Activated naive CD4-positive, alpha-beta T cell treated with anti-CD3 and anti-CD28 coated beads, Interleukin-2, amount 50 U/mL, for 72 hours (primary cell): ENCODE measurements around the gene SH3PXD2B. TPM values are rescaled to one million over a fixed set of nuclear protein-coding genes. Genes with fewer than 3 reads are reported as not detected.
A peak's percentile ranks its signal among the peaks of the same experiment; 100 is the strongest.
"Not testable (repeated sequence)": the region's sequence is repeated elsewhere in the genome, so short reads cannot be mapped to it uniquely, and the experiment has no call there.

Experiments used
- ATAC-seq, 2 donors: fragments of 150-1000 bp; cut with Tn5 transposase; 2 replicates each; pipeline ENCODE4 v1.10.0; 2021; ENCODE audit warnings: mild to moderate bottlenecking in 2 of 2, moderate library complexity in 2 of 2
- DNase-seq, 2 donors: peaks; one replicate each; pipeline ENCODE4 v3.0.0; 2021 to 2022; ENCODE audit warnings: low spot score in 2 of 2
- H3K27ac Mint-ChIP-seq, 2 donors: one replicate each; pipeline ENCODE4 v1.8.0; 2022; ENCODE audit warnings: mild to moderate bottlenecking in 2 of 2, mixed read lengths in 2 of 2
- H3K36me3 Mint-ChIP-seq, 2 donors: one replicate each; pipeline ENCODE4 v1.8.0; 2022; ENCODE audit warnings: mixed read lengths in 2 of 2
- H3K9me3 Mint-ChIP-seq, 2 donors: one replicate each; pipeline ENCODE4 v1.8.0; 2022; ENCODE audit warnings: mixed read lengths in 2 of 2
- total RNA-seq, 2 donors: library from RNA; stranded (reverse); gene quantifications; one replicate each; pipeline ENCODE4 v1.2.3, GENCODE V29; 2022

Gene SH3PXD2B
- total RNA-seq, 2 donors from 2014 or later: 0.09 to 0.64 TPM

DNA sequence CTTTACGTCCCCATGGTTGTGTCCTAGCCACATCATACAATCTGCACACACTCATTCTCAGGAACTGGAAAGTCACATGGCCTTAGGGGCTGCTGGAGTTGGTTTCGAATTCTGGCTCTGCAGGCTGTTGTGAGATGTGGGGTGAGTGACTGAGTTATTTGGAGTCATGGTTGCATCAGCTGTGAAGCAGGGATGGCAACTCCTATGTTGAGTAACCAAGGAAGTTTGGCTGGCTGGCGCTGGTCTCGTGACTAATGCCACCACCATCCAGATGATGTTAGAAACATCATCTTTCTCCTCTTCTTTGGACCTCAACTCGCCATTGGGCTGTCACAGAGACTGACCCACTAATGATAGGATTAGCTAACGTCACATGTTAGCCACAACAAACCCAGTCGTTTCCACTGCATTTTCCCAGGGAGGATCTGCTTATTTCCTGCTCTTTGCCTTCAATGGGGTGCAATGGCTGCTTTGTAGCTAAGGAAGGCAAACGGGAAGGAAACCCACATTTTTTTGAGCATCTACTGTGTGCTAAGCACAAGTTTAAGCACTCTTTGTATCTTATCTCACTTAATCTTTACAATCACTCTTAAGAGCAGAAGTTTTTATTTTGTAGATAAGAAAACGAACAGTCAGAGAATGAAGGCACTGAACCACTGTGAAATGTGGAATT is 92.6 kb downstream of the SH3PXD2B start:
- ATAC-seq (peak; percentile 91 to 97), DNase-seq (peak; percentile 51 to 69)
- H3K9me3 Mint-ChIP-seq: peaks cover 0 to 11% of the 10 kb centered on the region in 2 donors
- peak overlapping the region; percentile 36 to 95 for H3K27ac Mint-ChIP-seq
- H3K36me3 Mint-ChIP-seq: peaks cover 0 to 17% of the 10 kb centered on the region in 2 donors

GRCh38 chr5:172358345-172358744 is 96.0 kb downstream of the SH3PXD2B start:
- no peak for ATAC-seq
- Mint-ChIP-seq H3K9me3 (peaks cover 0 to 11% of the 10 kb centered on the region in 2 donors), H3K27ac (no peak overlapping the region), H3K36me3 (peaks cover 0 to 13% of the 10 kb centered on the region in 2 donors)
- no peak for DNase-seq

GRCh38 chr5:172356527-172356926 is 97.8 kb downstream of the SH3PXD2B start:
- DNase-seq (no peak), ATAC-seq (no peak)
- peaks cover 0 to 3% of the 10 kb centered on the region in 2 donors for H3K9me3 Mint-ChIP-seq
- H3K27ac Mint-ChIP-seq: no peak overlapping the region
- peaks cover 0 to 3% of the 10 kb centered on the region in 2 donors for H3K36me3 Mint-ChIP-seq

DNA sequence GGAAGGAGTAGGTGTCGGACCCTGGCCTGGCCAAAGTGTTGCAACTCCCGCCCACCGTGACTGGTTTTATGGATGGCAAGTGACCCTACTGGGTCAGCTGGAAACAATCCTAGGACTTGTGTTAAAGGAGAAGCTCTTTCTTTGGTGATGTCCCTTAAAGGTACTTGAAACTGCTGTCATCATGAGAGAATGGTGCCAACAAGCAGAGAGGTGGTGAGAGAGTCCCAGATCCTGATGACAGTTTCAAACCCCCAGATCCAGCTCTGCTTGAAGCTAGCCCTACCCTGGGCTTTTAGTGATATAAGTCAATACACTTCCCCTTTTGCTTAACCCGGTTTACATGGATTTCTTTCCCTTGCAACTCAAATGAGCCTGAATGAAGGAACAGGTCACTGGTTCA is 98.3 kb downstream of the SH3PXD2B start:
- no peaks in the 10 kb centered on the region for H3K36me3 Mint-ChIP-seq
- DNase-seq (no peak), ATAC-seq (no peak)
- no peak overlapping the region for H3K27ac Mint-ChIP-seq
- H3K9me3 Mint-ChIP-seq: no peaks in the 10 kb centered on the region

- H3K9me3 Mint-ChIP-seq: no peaks in the 10 kb centered on the region
- ATAC-seq: no peak
- no peak overlapping the region for H3K27ac Mint-ChIP-seq
- H3K36me3 Mint-ChIP-seq: no peaks in the 10 kb centered on the region
- no peak for DNase-seq
Measured at GRCh38 chr5:172353846-172354245, 100.5 kb downstream of the SH3PXD2B start.

DNA sequence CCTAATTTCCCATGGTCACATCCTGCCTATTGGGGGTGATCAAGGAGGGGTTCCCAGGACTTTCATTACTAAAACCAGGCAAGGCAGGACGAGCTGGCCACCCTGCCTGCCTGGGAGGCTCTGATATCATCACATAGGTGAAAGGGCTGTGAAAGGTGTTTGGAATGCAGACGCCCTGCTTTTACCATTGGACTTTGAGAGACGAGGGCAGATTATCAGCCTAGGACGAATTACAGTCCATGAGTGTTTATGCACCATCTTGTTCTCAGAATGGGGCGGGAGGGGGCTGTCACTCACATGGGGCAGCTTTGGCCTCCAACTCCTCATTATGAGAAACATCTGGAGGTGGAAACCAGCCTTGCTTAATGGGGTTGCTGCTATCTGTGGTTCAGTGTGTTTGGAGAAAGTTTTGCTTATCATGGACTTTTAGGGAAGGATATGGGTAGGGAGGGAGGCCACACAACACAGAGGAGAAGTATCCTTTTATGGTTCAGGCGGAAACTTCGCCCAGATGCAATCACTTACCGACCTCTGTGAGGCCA is 101.0 kb downstream of the SH3PXD2B start:
- H3K27ac Mint-ChIP-seq: no peak overlapping the region
- DNase-seq (no peak), ATAC-seq (no peak)
- H3K36me3 Mint-ChIP-seq: no peaks in the 10 kb centered on the region
- no peaks in the 10 kb centered on the region for H3K9me3 Mint-ChIP-seq

- H3K36me3 Mint-ChIP-seq, DNase-seq, ATAC-seq, H3K27ac Mint-ChIP-seq, H3K9me3 Mint-ChIP-seq: not testable (repeated sequence)
Measured at GRCh38 chr5:172352526-172352925, 101.8 kb downstream of the SH3PXD2B start.

DNA sequence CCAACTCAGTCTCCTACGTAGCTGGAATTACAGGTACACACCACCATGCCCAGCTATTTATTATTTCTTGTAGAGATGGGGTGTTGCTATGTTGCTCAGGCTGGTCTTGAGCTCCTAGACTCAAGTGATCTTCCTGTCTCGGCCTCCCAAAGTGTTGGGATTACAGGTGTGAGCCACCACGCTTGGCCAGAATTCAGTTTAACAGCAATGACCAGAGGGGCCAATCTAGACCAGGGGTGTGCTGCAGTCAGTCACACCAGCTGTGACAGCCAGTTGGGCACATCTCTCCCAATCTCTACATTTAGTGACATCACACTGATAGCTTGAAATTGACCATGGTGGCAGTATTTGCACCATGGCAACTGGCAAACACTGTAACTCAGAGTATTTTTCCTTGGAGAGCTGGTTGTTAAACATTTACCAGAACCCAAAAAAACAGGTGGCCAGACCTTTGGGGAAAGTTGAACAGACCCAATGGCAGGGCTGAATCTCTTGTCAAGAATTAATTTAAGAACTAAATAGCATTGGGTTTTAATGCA is 103.0 kb downstream of the SH3PXD2B start:
- no peaks in the 10 kb centered on the region for H3K36me3 Mint-ChIP-seq
- ATAC-seq: no peak
- no peaks in the 10 kb centered on the region for H3K9me3 Mint-ChIP-seq
- no peak overlapping the region for H3K27ac Mint-ChIP-seq
- DNase-seq: no peak

GRCh38 chr5:172350212-172351181 is 103.8 kb downstream of the SH3PXD2B start:
- H3K9me3 Mint-ChIP-seq: no peaks in the 10 kb centered on the region
- ATAC-seq (no peak), DNase-seq (no peak)
- peak overlapping the region in 1 of 2 donors; percentile 40 for H3K27ac Mint-ChIP-seq
- no peaks in the 10 kb centered on the region for H3K36me3 Mint-ChIP-seq

DNA sequence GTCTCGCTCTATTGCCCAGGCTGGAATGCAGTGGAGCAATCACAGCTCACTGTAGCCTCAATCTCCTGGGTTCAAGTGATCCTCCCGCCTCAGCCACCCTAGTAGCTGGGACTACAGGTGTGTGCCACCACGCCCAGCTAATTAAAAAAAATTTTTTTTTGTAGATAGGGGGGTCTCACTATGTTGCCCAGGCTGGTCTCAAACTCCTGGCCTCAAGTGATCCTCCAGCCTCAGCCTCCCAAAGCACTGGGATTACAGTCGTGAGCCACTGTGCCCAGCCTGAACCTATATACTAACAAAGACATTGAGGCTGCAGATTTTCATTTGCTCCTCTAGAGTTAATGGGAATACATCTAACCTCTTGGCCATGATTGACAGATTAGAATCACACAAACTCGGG is 105.6 kb downstream of the SH3PXD2B start:
- H3K27ac Mint-ChIP-seq, DNase-seq, ATAC-seq, H3K9me3 Mint-ChIP-seq, H3K36me3 Mint-ChIP-seq: not testable (repeated sequence)

GRCh38 chr5:172348084-172348483 is 106.2 kb downstream of the SH3PXD2B start:
- no peaks in the 10 kb centered on the region for H3K9me3 Mint-ChIP-seq

DNA sequence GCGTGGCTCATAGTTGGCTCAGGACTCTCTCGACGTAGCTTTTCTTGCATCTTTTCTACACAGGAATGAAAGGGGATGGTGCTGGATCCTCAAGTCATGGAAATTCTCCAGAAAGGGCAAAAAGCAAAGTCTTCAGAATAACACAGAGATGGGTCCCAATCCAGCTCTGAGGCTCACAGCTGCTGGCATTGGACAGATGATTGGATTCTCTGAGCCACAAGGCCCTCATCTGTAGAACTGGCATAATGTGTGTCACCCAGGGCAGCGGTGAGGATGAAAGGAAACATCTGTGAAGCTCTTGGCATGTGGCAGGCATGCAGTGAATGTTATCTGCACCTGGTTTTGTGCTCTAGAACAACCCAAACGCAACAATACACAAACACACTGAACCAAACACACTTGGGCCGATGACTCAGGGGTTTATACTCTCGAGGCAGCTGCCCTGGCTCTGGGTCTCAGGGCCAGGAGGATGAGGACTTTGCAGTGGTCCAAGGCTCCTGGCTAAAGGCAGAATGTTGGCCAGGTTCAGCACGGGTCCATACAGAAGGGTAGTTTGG is 106.8 kb downstream of the SH3PXD2B start:
- Mint-ChIP-seq H3K36me3 (no peaks in the 10 kb centered on the region), H3K9me3 (no peaks in the 10 kb centered on the region), H3K27ac (no peak overlapping the region)
- ATAC-seq: no peak
- no peak for DNase-seq

More at GRCh38 chr5:172348084-172348483, 106.2 kb downstream of the SH3PXD2B start:
- no peaks in the 10 kb centered on the region for H3K36me3 Mint-ChIP-seq
- ATAC-seq (no peak), DNase-seq (no peak)
- H3K27ac Mint-ChIP-seq: no peak overlapping the region

GRCh38 chr5:172345881-172346280 is 108.4 kb downstream of the SH3PXD2B start:
- ATAC-seq (no peak), DNase-seq (no peak)
- Mint-ChIP-seq H3K27ac (no peak overlapping the region), H3K36me3 (no peaks in the 10 kb centered on the region), H3K9me3 (no peaks in the 10 kb centered on the region)

- ATAC-seq: no peak
- Mint-ChIP-seq H3K9me3 (no peaks in the 10 kb centered on the region), H3K27ac (no peak overlapping the region), H3K36me3 (no peaks in the 10 kb centered on the region)
- DNase-seq: no peak
Measured at GRCh38 chr5:172344855-172345409, 109.4 kb downstream of the SH3PXD2B start.

- DNase-seq (no peak), ATAC-seq (no peak)
- no peak overlapping the region for H3K27ac Mint-ChIP-seq
- H3K36me3 Mint-ChIP-seq: no peaks in the 10 kb centered on the region
- no peaks in the 10 kb centered on the region for H3K9me3 Mint-ChIP-seq
Measured at GRCh38 chr5:172343741-172344140, 110.6 kb downstream of the SH3PXD2B start.

DNA sequence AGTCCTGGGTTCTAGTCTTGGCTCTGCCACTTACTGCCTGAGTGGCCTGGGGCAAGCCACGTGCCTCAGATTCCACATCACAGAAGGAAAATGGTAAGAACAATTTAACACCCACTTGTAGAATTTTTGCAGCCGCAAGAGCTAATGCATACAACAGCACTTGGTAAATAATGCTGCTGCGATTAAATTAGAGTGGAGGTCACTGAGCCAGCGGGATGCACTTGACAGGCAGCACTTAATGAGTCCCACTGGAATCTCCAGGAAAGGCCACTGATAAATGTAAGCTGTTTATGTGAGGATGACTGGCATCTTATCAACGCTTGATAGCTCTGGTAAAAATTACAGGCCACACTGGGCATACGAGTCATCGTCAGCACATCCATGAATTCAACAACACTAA is 111.4 kb downstream of the SH3PXD2B start:
- DNase-seq: no peak
- Mint-ChIP-seq H3K27ac (no peak overlapping the region), H3K9me3 (no peaks in the 10 kb centered on the region), H3K36me3 (no peaks in the 10 kb centered on the region)
- no peak for ATAC-seq
